Calu3 (cell line): ENCODE data around the gene MRGPRF. TPM values are rescaled to one million over a fixed set of nuclear protein-coding genes. Genes with fewer than 3 reads are reported as not detected.

Experiments
- BruUV-seq: library from RNA; stranded (reverse); fragments of 400-500 nt; replicated peaks from 2 replicates; lab custom pipeline; 2021; lab: Mats Ljungman, UMichigan
- CTCF ChIA-PET: fragments of 300-600 bp; sonication (Branson Sonifier 250); formaldehyde crosslinking; loops from one replicate; lab custom pipeline; 2022; ENCODE audit warnings: antibody characterized with exemption; lab: Charles Lee
- DNase-seq: peaks from one replicate; pipeline ENCODE4 v3.0.0; 2022
- H3K27ac Mint-ChIP-seq: one replicate; pipeline ENCODE4 v1.8.0; 2022; ENCODE audit warnings: mixed read lengths; ENCODE audit not compliant: unreplicated experiment
- H3K27me3 Mint-ChIP-seq: one replicate; pipeline ENCODE4 v1.8.0; 2022; ENCODE audit warnings: mixed read lengths; ENCODE audit not compliant: unreplicated experiment
- H3K36me3 Mint-ChIP-seq: one replicate; pipeline ENCODE4 v1.8.0; 2022; ENCODE audit warnings: mild to moderate bottlenecking, moderate library complexity, mixed read lengths; ENCODE audit not compliant: insufficient read depth, unreplicated experiment
- H3K4me1 Mint-ChIP-seq: one replicate; pipeline ENCODE4 v1.8.0; 2022; ENCODE audit warnings: mild to moderate bottlenecking, low read depth, mixed read lengths; ENCODE audit not compliant: unreplicated experiment
- H3K4me3 Mint-ChIP-seq: one replicate; pipeline ENCODE4 v1.8.0; 2022; ENCODE audit warnings: mild to moderate bottlenecking, low read depth, moderate library complexity, mixed read lengths; ENCODE audit not compliant: unreplicated experiment
- H3K9me3 Mint-ChIP-seq: one replicate; pipeline ENCODE4 v1.8.0; 2022; ENCODE audit warnings: low read depth, mixed read lengths; ENCODE audit not compliant: unreplicated experiment
- CTCF ChIP-seq: fragments of 200-600 bp; IDR thresholded peaks from one replicate; pipeline ENCODE4 v1.8.0; 2022; ENCODE audit warnings: antibody characterized with exemption; ENCODE audit not compliant: unreplicated experiment
- intact Hi-C: fragments of 100-400 bp; cut with micrococcal nuclease; formaldehyde crosslinking; loops from one replicate; pipeline ENCODE4 v1.10.0; 2022; ENCODE audit not compliant: unreplicated experiment
- total RNA-seq: library from RNA; stranded (reverse); gene quantifications from 2 replicates; pipeline ENCODE4 v1.2.3, GENCODE V29; 2022

MRGPRF gene
- total RNA-seq, 1 experiment from 2014 or later: 0.14 TPM

GRCh38 chr11:69018924-69019323, 5.9 kb upstream of the MRGPRF start:
- no peaks in the 10 kb centered on the region for H3K4me1 Mint-ChIP-seq
- no peak for DNase-seq
- CTCF ChIA-PET: no interaction called here
- no peaks in the 10 kb centered on the region for H3K36me3 Mint-ChIP-seq
- intact Hi-C loops: no loop called here
- peaks cover 47% of the 10 kb centered on the region for H3K27me3 Mint-ChIP-seq
- no peak for TF ChIP-seq CTCF
- BruUV-seq: no TSS peak
- H3K27ac Mint-ChIP-seq: no peak overlapping the region
- no peak overlapping the region for H3K4me3 Mint-ChIP-seq
- H3K9me3 Mint-ChIP-seq: no peaks in the 10 kb centered on the region

- Mint-ChIP-seq H3K27me3 (peaks cover 50% of the 10 kb centered on the region), H3K27ac (no peak overlapping the region), H3K4me1 (no peaks in the 10 kb centered on the region), H3K4me3 (no peak overlapping the region), H3K36me3 (no peaks in the 10 kb centered on the region), H3K9me3 (no peaks in the 10 kb centered on the region)
- BruUV-seq: no TSS peak
- CTCF ChIA-PET: no interaction called here
- DNase-seq: no peak
- intact Hi-C loops: no loop called here
- TF ChIP-seq CTCF: no peak
Measured at GRCh38 chr11:69017951-69018350, 4.9 kb upstream of the MRGPRF start.

- DNase-seq: no peak
- intact Hi-C loops: no loop called here
- H3K36me3 Mint-ChIP-seq: peaks cover 11% of the 10 kb centered on the region
- TF ChIP-seq CTCF: no peak
- peaks cover 6% of the 10 kb centered on the region for H3K4me1 Mint-ChIP-seq
- H3K9me3 Mint-ChIP-seq: no peaks in the 10 kb centered on the region
- BruUV-seq: no TSS peak
- no peak overlapping the region for H3K27ac Mint-ChIP-seq
- CTCF ChIA-PET: no interaction called here
- H3K27me3 Mint-ChIP-seq: peaks cover 34% of the 10 kb centered on the region
- H3K4me3 Mint-ChIP-seq: no peak overlapping the region
Measured at GRCh38 chr11:69014898-69015549, 2.0 kb upstream of the MRGPRF start.

GRCh38 chr11:69014084-69014851, 1.2 kb upstream of the MRGPRF start:
- no peak for TF ChIP-seq CTCF
- BruUV-seq: no TSS peak
- Mint-ChIP-seq H3K27me3 (peaks cover 34% of the 10 kb centered on the region), H3K4me1 (peaks cover 7% of the 10 kb centered on the region), H3K36me3 (peaks cover 11% of the 10 kb centered on the region), H3K27ac (no peak overlapping the region), H3K4me3 (no peak overlapping the region), H3K9me3 (no peaks in the 10 kb centered on the region)
- no peak for DNase-seq
- CTCF ChIA-PET: no interaction called here
- intact Hi-C loops: no loop called here
